ENCODE results near the gene ZSCAN1.
"Not testable (repeated sequence)": the region's sequence is repeated elsewhere in the genome, so short reads cannot be mapped to it uniquely, and the experiment has no call there.

The ZSCAN1 gene

GRCh38 chr19:58033741-58034476, at the start of gene ZSCAN1:
Gene ZSCAN1 (plus strand): TSS chr19:58034025. CDS start chr19:58037837, 3,812 bp downstream.
- DNase-seq (ENCODE audit: low read depth in 2 of 2), result peak in 1 of 2 donors; percentile 12

GRCh38 chr19:57992841-57993240, 41.0 kb upstream of the ZSCAN1 start:
- DNase-seq (ENCODE audit: low read depth in 2 of 2), result no peak

GRCh38 chr19:58000677-58001076, 33.1 kb upstream of the ZSCAN1 start:
- no peak for DNase-seq (ENCODE audit: low read depth in 2 of 2)

GRCh38 chr19:58001895-58002369, 31.9 kb upstream of the ZSCAN1 start:
- no peak for DNase-seq (ENCODE audit: low read depth in 2 of 2)

GRCh38 chr19:58002384-58003173, 31.2 kb upstream of the ZSCAN1 start, which contains the start of gene ZNF606:
Gene ZNF606 (minus strand): TSS chr19:58002820. CDS start chr19:58001319, 1,501 bp downstream.
- peak; percentile 63 to 71 for DNase-seq (ENCODE audit: low read depth in 2 of 2)

GRCh38 chr19:58003174-58003828, 30.5 kb upstream of the ZSCAN1 start:
- no peak for DNase-seq (ENCODE audit: low read depth in 2 of 2)

- DNase-seq (ENCODE audit: low read depth in 2 of 2), result no peak
These were observed 26.5 kb upstream of the ZSCAN1 start for GRCh38 chr19:58007285-58007684.

GRCh38 chr19:58008877-58009276, 24.9 kb upstream of the ZSCAN1 start:
- not testable (repeated sequence) for DNase-seq (ENCODE audit: low read depth in 2 of 2)

GRCh38 chr19:58009301-58009665, 24.5 kb upstream of the ZSCAN1 start:
- no peak for DNase-seq (ENCODE audit: low read depth in 2 of 2)

- peak in 1 of 2 donors; percentile 29 for DNase-seq (ENCODE audit: low read depth in 2 of 2)
These were observed 24.0 kb upstream of the ZSCAN1 start for GRCh38 chr19:58009666-58010301.

- no peak for DNase-seq (ENCODE audit: low read depth in 2 of 2)
These were observed 23.3 kb upstream of the ZSCAN1 start for GRCh38 chr19:58010507-58010906.

- no peak for DNase-seq (ENCODE audit: low read depth in 2 of 2)
These were observed 19.7 kb upstream of the ZSCAN1 start for GRCh38 chr19:58014141-58014540.

GRCh38 chr19:58020129-58020528, 13.7 kb upstream of the ZSCAN1 start:
- DNase-seq (ENCODE audit: low read depth in 2 of 2), result no peak

- no peak for DNase-seq (ENCODE audit: low read depth in 2 of 2)
These were observed 12.1 kb upstream of the ZSCAN1 start for GRCh38 chr19:58021541-58022282.

GRCh38 chr19:58022283-58022660, 11.6 kb upstream of the ZSCAN1 start:
- DNase-seq (ENCODE audit: low read depth in 2 of 2), result no peak

- no peak for DNase-seq (ENCODE audit: low read depth in 2 of 2)
These were observed 9.2 kb upstream of the ZSCAN1 start for GRCh38 chr19:58024661-58025060.

- DNase-seq (ENCODE audit: low read depth in 2 of 2), result no peak
These were observed 610 bp downstream of the ZSCAN1 start for GRCh38 chr19:58034477-58034793.

- DNase-seq (ENCODE audit: low read depth in 2 of 2), result no peak
These were observed 2.0 kb downstream of the ZSCAN1 start for GRCh38 chr19:58035863-58036262.

- DNase-seq (ENCODE audit: low read depth in 2 of 2), result no peak
These were observed 4.3 kb downstream of the ZSCAN1 start for GRCh38 chr19:58037927-58038687.

GRCh38 chr19:58038688-58039204, 4.9 kb downstream of the ZSCAN1 start:
- no peak for DNase-seq (ENCODE audit: low read depth in 2 of 2)

Data from stimulated activated CD8-positive, alpha-beta memory T cell treated with anti-CD3 and anti-CD28 coated beads, Interleukin-2, amount 100 ng/mL, for 1 hour (primary cell).